ENCODE measurements around the gene LTBP2.

The LTBP2 gene

DNA sequence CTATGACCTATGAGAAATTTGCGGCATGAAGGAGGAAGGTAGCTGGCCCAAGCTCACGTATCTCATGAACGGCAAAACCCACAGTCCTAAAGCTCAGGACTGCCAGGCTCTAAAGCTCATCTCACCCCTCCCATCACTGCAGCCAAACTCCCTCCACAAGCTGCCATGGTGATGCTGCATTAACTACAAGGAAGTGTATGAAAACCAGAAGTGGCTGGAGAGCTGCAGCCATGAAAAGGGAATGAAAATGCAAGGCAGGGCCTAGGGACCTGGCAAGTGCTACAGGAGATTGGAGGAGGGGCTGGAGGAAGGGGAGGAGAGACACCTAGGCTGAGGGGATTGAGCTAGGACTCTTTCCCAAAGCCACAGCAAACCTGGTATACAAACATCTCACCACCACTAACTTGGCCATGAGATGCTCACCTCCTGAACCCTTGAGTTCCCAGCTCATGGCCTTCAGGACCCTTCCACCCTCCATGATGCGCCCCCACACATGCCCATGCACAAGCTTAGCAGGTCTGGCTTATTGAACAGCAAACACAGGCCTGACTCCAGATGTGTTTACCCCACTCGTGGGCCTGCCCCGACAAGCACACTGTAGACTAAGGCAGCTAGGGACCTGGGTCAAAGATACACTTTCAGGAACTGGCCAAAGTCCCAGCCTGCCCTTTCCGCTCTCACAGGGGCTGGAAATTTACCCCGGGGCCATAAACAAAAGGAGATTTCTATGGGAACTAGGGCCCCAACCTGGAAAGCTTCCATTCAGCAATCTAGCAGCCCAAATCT, 42.0 kb downstream of the LTBP2 start:
- no peak for DNase-seq

DNA sequence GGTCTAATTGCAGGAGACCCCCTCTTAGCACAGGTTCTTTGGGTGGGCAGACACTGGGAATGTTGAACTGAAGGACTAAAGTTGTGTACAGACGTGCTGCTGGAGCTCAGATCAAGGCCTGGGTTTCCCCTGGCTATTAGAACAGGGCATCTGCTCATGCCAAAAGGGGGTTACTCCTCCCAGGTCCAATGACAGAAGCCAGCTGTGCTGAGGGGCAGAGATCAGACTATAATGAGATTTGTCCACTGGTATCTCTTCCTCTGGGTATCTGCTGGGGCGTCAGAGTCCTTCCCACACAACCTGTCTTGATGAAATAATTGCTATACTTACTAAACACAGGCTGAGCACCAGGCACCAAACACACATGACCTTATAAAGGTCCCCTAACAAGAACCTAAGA, 42.6 kb downstream of the LTBP2 start:
- DNase-seq, result no peak

DNA sequence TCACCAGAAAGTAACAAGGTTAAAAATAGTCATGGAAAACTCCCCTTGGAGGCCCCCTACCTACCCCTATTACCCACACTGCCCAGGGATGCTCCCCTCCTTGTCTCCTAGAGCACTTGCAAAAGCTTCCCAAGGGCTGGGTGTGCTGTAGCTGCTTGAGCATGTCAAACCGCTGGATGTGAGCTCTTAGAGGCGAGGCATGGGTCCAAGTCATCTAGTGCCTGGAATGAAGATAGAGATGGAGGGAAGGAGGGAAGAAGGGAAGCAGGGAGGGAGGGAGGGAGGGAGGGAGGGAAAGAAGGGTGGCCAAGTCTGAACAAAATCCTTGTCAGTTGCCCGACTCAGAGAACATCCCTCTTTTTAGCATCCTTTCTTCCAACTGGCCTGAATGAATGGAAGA, 43.1 kb downstream of the LTBP2 start:
- no peak for DNase-seq

DNA sequence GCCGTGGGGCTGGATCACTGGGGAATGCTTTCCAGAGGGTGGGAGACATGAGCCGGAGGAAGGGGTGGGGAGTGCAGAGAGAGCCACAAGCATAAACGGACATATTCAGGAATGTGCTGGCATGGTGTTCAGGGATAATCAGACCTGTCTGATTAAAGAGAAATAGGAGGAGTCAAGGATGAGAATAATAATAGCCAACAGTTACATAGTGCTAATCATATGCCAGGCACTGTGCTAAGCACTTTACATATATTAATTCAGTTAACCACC, 43.7 kb downstream of the LTBP2 start:
- no peak for DNase-seq

DNA sequence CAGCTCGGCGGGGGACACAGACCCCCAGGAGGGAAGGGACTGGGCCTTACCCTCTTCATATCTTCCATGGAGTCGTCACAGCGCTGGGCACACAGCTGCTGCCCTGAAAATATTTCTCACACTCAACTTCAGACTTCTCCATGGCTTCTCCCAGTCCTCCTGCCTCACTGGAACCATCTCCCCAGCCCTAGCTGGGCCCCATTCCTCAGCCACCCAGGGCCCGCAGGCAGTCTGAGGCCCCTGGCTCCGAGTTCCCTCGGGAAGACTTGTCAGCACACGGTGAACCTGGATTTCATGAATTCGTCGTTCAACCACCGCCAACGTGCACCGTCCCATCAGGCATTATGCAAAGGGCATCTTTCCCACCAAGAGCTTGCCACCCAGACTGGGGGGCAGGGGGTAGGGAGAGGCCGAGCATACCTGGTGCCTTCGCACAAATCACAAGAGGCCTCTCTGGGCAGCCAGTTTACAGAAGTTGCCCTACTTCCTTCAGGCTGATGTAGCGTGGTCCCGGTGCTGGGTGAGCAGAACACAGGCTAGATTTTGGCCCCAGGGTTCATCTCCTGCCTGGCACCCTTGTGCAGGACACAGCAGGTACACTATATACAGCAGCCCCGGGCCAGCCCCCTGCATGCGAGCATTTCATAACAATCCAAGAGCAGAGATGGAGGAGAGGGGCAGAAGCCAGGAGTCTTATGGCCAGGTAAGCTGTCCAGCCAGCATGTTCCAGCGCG, 44.2 kb downstream of the LTBP2 start:
- DNase-seq, result no peak

DNA sequence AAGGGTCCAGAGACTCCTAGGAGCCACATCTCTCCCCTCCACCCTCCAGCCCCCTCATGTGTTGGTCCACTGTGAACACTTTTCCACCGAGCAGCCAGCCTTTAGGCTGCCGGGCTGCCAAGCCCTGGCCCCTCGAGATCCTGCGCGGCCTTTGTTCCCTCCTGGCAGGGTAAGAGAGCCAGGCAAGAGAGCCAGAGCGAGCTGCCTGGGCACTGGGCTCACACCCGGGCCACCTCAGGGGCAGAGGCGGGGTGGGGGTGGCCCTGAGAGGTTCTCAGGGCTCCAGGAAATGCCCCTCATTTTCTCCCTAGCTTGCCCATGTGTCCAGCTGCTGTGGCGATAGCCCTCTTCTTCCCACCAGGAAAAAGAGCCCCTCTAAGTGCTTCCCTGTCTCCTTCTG, 44.8 kb downstream of the LTBP2 start:
- DNase-seq, result no peak

DNA sequence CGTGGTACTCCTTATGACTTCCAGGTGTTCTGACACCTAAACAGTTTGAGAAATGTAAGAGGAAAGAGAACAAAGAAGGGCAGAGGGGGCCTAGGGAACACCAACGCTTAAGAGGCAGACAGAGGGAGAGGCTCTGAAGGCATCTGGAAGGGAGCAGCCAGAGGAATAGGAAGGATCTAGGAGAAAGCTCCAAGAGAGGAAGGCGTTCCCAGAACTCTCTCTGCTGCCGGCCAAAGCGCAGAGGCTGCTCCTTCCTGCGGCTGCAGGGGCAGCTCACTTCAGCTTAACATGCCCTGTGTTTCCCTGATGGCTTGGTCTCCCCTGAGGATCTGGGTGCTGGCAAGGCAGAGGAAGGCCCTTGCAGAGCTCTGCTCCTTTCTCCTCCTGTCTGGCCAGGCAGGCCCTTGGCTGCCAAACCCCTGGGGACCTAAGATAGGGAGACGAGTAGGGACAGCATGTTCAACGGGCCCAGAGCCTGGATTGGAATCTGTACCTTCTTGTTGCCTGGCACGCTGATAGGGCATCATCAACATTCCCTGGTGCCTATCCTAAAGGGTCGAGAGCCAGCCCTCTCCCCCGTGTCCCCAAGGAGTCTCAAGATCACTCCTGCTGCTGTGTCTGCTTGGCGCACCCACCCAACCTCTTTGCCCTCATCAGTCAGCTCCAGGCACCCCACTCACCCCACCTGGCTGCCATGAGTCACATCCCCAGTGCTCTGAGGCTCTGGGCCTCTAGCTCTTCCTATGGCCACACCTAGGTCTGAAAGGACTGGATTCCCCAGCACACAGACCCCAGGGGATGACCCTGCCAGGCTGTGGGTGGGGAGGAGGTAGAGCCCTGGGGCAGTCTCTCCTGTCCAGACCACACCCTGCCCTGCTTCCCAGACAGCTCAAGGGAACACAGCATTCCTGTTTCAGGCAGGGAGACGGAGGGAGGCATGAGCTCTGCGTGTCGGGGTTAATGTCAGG, 45.6 kb downstream of the LTBP2 start:
- no peak for DNase-seq

DNA sequence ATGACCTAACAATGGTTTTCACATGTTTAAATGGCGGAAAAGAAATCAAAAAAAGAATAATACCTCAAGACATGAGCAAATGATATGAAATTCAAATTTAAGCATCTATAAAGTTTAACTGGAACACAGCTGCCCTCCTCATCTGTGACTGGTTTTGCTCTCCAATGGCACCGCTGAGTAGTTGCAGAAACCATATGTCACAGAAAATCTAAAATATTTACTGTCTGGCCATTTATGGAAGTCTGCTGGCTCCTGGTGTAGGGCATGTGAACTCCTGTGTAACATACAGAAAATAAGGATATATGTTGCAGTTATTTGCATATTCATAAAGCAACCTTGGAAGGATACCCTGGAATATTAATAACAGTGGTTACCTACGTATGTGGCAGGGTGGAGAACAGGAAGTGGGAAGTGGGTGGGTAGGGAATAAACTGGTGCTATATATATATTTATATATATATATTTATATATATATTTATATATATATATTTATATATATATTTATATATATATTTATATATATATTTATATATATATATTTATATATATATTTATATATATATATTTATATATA, 48.4 kb downstream of the LTBP2 start:
- DNase-seq, result no peak

DNA sequence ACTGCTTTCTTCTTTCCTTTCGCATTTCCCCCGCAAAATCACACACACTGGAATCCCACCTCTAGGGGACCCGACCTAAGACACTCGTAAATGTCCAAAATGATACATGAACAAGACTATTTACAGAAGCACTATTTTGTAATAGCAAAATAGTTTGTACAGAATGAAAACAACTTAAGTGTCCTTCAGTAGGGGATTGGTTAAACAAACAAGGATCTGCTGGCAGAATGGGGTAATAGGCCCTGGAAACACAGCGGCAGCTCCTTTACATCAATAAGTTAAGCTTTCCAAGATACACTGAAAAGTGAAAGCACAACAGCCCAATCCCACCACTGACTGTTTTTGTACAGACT, 48.8 kb downstream of the LTBP2 start:
- DNase-seq, result no peak

DNA sequence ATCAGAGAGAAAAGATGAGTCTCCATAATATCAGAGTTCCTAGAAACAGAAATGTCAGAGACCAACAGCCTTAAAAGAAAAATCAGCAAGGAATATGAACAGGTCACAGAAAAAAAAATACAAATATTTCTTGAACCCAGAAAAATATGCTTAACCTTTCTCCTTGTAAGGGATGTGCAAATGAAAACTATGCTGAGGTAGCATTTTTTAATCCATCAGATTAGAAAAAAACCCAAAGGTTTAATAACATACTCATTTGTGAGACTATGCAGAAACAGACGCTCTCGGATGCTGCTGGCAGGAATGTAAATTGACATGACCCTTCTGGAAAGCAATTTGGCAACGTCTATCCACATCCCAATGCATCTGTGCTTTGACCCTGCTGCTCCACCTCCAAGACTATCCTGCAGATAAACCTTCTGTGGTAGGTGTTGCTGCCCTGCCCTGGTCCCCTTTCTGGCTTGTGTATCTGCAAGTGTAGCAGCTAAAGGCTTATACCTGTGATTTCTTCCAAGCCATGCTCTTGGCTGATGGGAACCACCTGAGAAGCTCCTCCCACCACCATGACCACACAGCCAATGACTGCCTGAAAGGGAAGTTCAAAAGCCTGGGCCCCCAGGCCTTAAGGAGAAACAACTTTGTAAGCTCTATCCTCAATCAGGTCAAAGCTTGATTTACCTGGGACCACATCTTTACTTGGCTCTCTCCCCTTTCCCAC, 49.4 kb downstream of the LTBP2 start:
- DNase-seq, result no peak

DNA sequence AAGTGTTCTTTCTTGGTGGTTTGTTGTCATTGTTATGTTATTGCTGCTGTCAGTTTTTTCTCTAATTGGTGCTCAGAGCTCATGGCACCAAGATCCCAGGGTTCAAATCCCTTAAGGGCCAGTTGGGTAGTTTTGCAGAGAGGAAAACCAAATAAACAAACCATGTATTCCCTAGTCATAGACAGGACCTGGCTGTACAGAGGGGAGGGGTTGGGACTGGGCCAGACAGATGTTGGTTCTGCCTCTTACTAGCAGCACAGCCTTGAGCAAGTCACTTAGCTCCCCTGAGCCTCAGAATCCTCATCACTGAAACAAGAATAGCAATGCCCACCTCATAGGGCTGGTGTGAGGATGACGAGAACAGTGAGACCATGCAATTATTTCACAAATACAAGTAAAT, 53.4 kb downstream of the LTBP2 start:
- DNase-seq, result no peak

DNA sequence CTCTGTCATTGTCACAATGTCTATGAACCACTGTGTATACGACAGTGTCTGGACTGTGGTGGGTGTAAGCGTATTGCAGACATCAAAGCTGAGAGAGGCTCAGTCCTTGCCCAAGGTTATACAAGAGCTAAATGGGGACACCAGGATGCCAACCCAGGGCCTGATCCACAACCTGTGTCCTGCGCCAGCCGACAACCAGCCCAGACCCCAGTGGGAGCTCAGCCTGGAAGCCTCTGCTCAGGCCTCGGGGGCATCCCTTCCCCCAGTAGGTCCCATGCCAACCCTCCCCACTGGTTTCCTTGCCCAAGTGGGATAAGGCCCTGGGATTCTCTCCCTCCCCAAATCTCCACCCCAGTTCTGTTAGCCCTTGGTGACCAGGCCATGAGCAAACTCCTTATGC, 54.3 kb downstream of the LTBP2 start:
- no peak for DNase-seq

DNA sequence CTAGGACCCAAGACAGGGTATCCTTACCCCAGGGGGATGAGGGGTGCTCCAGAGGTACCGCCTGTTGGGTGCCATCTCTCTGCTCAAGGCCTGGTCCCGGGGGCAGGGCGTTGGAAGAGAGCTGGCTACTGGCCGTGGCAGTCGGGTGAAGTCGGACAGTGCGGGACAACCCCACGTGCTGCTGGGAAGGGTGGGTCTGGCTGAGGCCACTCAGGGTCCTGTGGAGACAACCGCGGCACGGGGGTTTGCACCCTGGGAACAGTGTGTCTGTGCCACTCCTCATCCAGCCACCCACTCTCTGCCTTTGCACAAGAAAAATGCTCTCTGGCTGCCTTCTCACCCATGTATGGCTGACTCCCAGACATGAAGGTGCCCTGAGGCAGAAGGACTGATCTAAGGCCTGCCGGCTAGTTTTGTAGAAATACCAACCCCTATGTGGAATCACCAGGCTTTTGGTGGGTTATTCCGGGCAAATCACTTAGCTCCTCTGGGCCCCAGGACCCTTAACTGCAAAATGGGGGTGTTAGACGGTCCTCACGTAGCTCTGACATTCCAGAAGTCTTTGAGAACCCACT, 56.5 kb downstream of the LTBP2 start:
- no peak for DNase-seq

DNA sequence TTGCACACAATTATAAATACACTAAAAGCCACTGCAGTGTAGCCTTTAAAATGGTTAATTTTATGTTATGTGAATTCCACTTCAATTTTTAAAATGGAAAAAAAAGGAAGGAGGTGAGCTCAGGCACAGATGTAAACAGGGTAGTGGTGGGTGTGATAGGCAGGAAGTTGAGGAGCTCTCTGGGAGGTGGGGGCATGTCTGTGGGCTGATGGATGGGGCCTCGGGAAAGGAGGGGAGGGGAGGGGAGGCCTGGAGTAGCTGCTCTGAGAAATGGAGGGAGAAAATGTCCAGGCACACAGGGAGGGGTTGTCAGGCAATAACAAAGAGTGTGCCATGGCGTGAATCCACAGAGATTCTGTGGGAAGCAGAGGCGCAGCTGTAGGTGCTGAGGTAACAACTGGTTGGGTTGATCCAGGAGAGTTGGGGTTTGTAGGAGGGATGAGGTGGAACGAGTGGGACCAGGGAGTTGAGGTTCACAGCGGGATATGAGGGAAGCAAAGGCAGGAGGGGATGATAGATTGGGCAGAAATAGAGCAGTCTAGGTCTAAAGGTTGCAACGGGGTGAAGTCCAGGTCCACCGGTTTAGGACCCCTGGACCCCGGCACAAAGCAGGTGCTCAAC, 57.2 kb downstream of the LTBP2 start:
- DNase-seq, result no peak

DNA sequence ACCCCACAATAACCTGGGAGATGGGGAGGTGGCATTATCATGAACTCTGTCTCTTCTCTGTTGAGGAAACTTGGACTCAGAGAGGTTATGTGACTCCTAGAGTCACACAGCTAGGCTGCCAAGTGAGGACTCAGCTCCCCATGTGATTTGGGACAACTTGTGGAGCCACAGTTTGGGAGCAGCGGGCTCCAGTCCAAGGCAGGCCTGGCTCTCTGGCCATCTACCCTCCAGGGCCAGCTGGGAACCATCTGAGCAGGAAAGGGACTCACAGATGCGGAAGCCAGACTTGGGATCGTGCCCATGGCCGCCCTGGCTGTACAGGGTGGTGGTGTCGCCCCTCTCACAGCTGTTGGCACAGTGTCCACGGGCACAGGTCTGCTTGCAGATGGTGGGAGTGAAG, 59.4 kb downstream of the LTBP2 start:
- no peak for DNase-seq

DNA sequence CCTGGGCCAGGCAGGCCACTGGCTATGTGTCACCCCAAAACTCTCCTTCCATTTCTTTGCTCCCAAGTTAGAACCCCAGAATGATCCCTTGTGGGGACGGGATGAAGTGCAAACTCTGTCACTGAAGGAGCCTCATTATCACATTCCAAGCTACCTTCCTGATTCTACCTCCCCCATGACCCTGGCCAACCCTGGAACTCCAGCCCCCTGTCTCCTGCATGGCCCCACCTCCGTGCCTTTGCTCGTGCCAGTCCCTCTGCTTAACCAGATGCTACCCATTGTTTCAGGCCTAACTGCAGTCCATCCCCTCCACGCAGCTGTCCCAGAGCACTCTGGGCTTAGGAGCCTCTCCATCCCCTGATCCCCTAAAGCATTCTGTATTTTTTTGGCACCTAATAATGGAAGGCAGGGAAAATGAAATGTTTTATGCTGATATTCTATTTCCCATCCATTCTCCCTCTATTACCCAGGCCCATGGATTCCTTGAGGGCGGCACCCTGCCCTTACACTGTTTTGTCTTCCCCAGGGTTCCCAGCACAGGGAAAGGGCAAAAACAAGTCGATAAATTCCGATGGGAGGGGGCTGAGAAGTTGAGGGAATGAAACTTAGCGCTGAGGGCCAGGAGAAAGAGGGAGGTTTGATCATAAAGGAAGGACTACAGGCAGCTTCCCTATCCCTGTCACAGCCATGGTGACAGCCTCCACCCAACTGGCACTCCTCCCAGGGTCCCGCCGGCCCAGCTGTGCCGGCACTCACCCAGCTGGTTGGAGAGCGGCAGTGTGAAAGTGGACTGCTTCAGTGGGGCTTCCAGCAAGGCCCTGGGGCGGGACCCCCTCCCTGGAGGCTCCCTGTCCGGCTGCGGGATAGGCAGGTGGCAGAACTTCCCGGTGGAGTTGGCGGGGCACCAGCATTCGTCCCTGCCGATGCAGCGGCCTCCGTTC, 60.3 kb downstream of the LTBP2 start:
- DNase-seq, result no peak

DNA sequence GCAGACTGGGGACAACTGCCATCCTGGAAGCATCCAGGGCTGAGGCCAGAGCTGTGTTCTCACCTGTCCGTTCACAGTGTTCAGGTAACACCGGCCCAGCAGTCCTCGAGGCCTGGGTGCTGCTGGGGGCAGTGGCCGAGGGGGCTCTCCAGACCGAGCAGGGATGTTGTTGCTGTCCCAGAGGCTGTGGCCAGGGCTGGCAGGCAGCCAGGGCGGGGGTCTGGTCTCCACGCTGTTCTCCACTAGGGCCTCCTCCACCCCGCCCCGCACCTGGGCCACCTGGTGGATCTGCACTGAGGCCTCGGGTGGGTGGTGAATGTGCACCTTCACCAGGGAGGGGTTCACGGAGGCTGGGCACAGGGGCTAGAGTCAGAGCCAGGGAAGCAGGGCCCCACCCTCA, 61.0 kb downstream of the LTBP2 start:
- DNase-seq, result no peak

DNA sequence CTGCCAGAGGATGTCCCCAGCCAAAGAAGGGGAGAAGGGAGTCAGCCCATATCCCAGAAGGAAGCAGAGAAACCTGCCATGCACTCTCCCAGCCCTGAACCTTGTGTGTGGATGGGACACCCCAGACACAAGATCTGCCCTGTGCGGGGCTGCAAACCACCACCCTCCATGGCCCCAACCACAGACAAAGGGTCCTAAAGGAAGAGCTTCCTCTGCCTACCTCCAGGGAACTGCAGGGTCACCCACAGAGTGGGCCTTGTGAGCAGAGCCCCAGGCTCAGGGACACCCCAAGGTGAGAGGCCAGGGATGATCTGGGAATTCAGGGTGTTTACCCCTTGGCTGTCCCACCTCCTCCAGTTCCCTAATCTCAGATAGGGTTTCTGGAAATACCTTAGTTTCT, 62.0 kb downstream of the LTBP2 start:
- no peak for DNase-seq

DNA sequence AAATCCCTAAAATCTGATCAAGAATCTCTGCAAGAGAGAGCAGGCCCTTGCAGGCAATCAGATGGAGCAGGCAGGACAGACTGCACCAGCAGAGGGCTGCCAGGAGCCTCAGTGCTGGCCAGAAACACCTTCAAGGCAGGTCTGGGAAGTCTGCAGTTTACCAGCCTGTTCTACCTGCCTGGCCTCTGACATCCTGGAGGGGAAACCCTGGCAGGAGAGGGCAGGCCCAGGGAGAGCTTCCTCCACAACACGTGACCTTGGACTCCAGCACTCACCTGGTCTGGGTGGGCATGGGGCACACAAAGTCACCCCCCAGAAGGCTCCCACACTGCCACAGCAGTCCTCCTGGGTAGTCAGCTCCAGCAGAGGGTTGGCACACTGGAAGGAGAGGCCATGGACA, 62.4 kb downstream of the LTBP2 start:
- DNase-seq, result no peak

DNA sequence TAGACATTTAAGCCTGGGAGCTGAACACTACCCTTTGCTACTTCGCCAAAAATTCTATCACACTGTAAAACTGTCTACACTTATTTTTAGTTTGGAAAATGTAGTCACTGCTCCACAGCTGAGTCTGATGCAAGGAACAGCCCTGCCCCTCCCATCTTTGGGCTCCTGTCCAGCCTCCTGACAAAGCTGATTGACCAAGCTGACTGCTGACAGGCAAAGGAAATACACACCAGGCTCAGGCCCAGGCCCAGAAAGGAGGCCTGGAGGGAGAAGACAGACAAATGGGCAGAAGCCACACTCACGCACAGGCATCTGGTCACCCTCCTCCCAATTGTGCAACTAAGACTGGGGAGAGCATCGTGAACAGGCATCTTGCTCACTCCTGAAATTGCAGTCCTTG, 63.2 kb downstream of the LTBP2 start:
- no peak for DNase-seq
